Measurements from ENCODE around the gene HYCC1.
A peak's percentile ranks its signal among the peaks of the same experiment; 100 is the strongest.

HYCC1 gene

GRCh38 chr7:23024454-23024853, 10.5 kb upstream of the HYCC1 start:
- Mint-ChIP-seq H3K27ac (peak overlapping the region; percentile 4), H3K9me3 (peaks cover 2% of the 10 kb centered on the region), H3K4me3 (no peak overlapping the region), H3K27me3 (no peaks in the 10 kb centered on the region), H3K4me1 (peaks cover 11% of the 10 kb centered on the region), H3K36me3 (no peaks in the 10 kb centered on the region)
- DNase-seq (ENCODE audit: low spot score in 2 of 2) (no peak), ATAC-seq (ENCODE audit: low read depth) (no peak)

GRCh38 chr7:23022851-23023250, 8.9 kb upstream of the HYCC1 start:
- Mint-ChIP-seq H3K27me3 (no peaks in the 10 kb centered on the region), H3K27ac (no peak overlapping the region), H3K36me3 (no peaks in the 10 kb centered on the region), H3K9me3 (peaks cover 4% of the 10 kb centered on the region), H3K4me3 (no peak overlapping the region), H3K4me1 (peaks cover 15% of the 10 kb centered on the region)
- DNase-seq (ENCODE audit: low spot score in 2 of 2), result no peak
- no peak for ATAC-seq (ENCODE audit: low read depth)

- H3K27ac Mint-ChIP-seq, result no peak overlapping the region
- H3K4me1 Mint-ChIP-seq, result peaks cover 15% of the 10 kb centered on the region
- H3K4me3 Mint-ChIP-seq, result no peak overlapping the region
- no peaks in the 10 kb centered on the region for H3K36me3 Mint-ChIP-seq
- ATAC-seq (ENCODE audit: low read depth), result no peak
- H3K27me3 Mint-ChIP-seq, result no peaks in the 10 kb centered on the region
- no peak for DNase-seq (ENCODE audit: low spot score in 2 of 2)
- peaks cover 4% of the 10 kb centered on the region for H3K9me3 Mint-ChIP-seq
Measured at GRCh38 chr7:23022258-23022769, 8.4 kb upstream of the HYCC1 start.

- Mint-ChIP-seq H3K27ac (no peak overlapping the region), H3K4me3 (no peak overlapping the region), H3K4me1 (peaks cover 18% of the 10 kb centered on the region), H3K27me3 (no peaks in the 10 kb centered on the region), H3K36me3 (no peaks in the 10 kb centered on the region), H3K9me3 (peaks cover 4% of the 10 kb centered on the region)
- ATAC-seq (ENCODE audit: low read depth) (no peak), DNase-seq (ENCODE audit: low spot score in 2 of 2) (no peak)
Measured at GRCh38 chr7:23021596-23021995, 7.7 kb upstream of the HYCC1 start.

- Mint-ChIP-seq H3K27me3 (no peaks in the 10 kb centered on the region), H3K27ac (no peak overlapping the region), H3K4me3 (no peak overlapping the region), H3K4me1 (peaks cover 25% of the 10 kb centered on the region), H3K9me3 (peaks cover 10% of the 10 kb centered on the region), H3K36me3 (peaks cover 3% of the 10 kb centered on the region)
- DNase-seq (ENCODE audit: low spot score in 2 of 2), result no peak
- no peak for ATAC-seq (ENCODE audit: low read depth)
Measured at GRCh38 chr7:23020742-23021401, 6.9 kb upstream of the HYCC1 start.

- ATAC-seq (ENCODE audit: low read depth) (no peak), DNase-seq (ENCODE audit: low spot score in 2 of 2) (no peak)
- peaks cover 22% of the 10 kb centered on the region for H3K4me1 Mint-ChIP-seq
- H3K4me3 Mint-ChIP-seq, result no peak overlapping the region
- H3K27ac Mint-ChIP-seq, result no peak overlapping the region
- H3K27me3 Mint-ChIP-seq, result no peaks in the 10 kb centered on the region
- H3K36me3 Mint-ChIP-seq, result peaks cover 7% of the 10 kb centered on the region
- peaks cover 10% of the 10 kb centered on the region for H3K9me3 Mint-ChIP-seq
Measured at GRCh38 chr7:23018750-23019149, 4.8 kb upstream of the HYCC1 start.

- Mint-ChIP-seq H3K9me3 (peaks cover 8% of the 10 kb centered on the region), H3K4me3 (peak overlapping the region; percentile 15), H3K27ac (no peak overlapping the region), H3K36me3 (peaks cover 7% of the 10 kb centered on the region), H3K27me3 (no peaks in the 10 kb centered on the region), H3K4me1 (peaks cover 22% of the 10 kb centered on the region)
- DNase-seq (ENCODE audit: low spot score in 2 of 2) (no peak), ATAC-seq (ENCODE audit: low read depth) (no peak)
Measured at GRCh38 chr7:23017309-23017708, 3.4 kb upstream of the HYCC1 start.

GRCh38 chr7:23016345-23017253, 2.7 kb upstream of the HYCC1 start:
- DNase-seq (ENCODE audit: low spot score in 2 of 2), result no peak
- Mint-ChIP-seq H3K4me1 (peaks cover 22% of the 10 kb centered on the region), H3K27ac (no peak overlapping the region), H3K4me3 (peak overlapping the region; percentile 15), H3K9me3 (peaks cover 8% of the 10 kb centered on the region), H3K36me3 (peaks cover 7% of the 10 kb centered on the region), H3K27me3 (no peaks in the 10 kb centered on the region)
- ATAC-seq (ENCODE audit: low read depth), result no peak

- DNase-seq (ENCODE audit: low spot score in 2 of 2) (no peak), ATAC-seq (ENCODE audit: low read depth) (no peak)
- Mint-ChIP-seq H3K27me3 (no peaks in the 10 kb centered on the region), H3K27ac (no peak overlapping the region), H3K4me1 (peaks cover 19% of the 10 kb centered on the region), H3K4me3 (no peak overlapping the region), H3K36me3 (peaks cover 7% of the 10 kb centered on the region), H3K9me3 (peaks cover 8% of the 10 kb centered on the region)
Measured at GRCh38 chr7:23014681-23015080, 751 bp upstream of the HYCC1 start.

- ATAC-seq (ENCODE audit: low read depth), result no peak
- Mint-ChIP-seq H3K27ac (no peak overlapping the region), H3K4me3 (no peak overlapping the region), H3K4me1 (peaks cover 15% of the 10 kb centered on the region), H3K36me3 (peaks cover 7% of the 10 kb centered on the region), H3K27me3 (no peaks in the 10 kb centered on the region), H3K9me3 (peaks cover 6% of the 10 kb centered on the region)
- peak; percentile 9 to 30 for DNase-seq (ENCODE audit: low spot score in 2 of 2)
Measured at GRCh38 chr7:23012908-23013714, 819 bp downstream of the HYCC1 start.

GRCh38 chr7:23012186-23012585, 1.7 kb downstream of the HYCC1 start:
- ATAC-seq (ENCODE audit: low read depth) (no peak), DNase-seq (ENCODE audit: low spot score in 2 of 2) (no peak)
- no peak overlapping the region for H3K4me3 Mint-ChIP-seq
- H3K27ac Mint-ChIP-seq, result no peak overlapping the region
- peaks cover 6% of the 10 kb centered on the region for H3K9me3 Mint-ChIP-seq
- no peaks in the 10 kb centered on the region for H3K27me3 Mint-ChIP-seq
- H3K4me1 Mint-ChIP-seq, result peaks cover 15% of the 10 kb centered on the region
- H3K36me3 Mint-ChIP-seq, result peaks cover 7% of the 10 kb centered on the region

- Mint-ChIP-seq H3K9me3 (peaks cover 5% of the 10 kb centered on the region), H3K4me1 (peaks cover 9% of the 10 kb centered on the region), H3K27ac (no peak overlapping the region), H3K36me3 (peaks cover 7% of the 10 kb centered on the region), H3K27me3 (no peaks in the 10 kb centered on the region), H3K4me3 (no peak overlapping the region)
- DNase-seq (ENCODE audit: low spot score in 2 of 2) (no peak), ATAC-seq (ENCODE audit: low read depth) (no peak)
Measured at GRCh38 chr7:23011222-23011924, 2.6 kb downstream of the HYCC1 start.

- DNase-seq (ENCODE audit: low spot score in 2 of 2) (no peak), ATAC-seq (ENCODE audit: low read depth) (no peak)
- H3K27ac Mint-ChIP-seq, result no peak overlapping the region
- peaks cover 2% of the 10 kb centered on the region for H3K36me3 Mint-ChIP-seq
- H3K9me3 Mint-ChIP-seq, result no peaks in the 10 kb centered on the region
- no peak overlapping the region for H3K4me3 Mint-ChIP-seq
- no peaks in the 10 kb centered on the region for H3K27me3 Mint-ChIP-seq
- peaks cover 6% of the 10 kb centered on the region for H3K4me1 Mint-ChIP-seq
Measured at GRCh38 chr7:23009303-23009702, 4.6 kb downstream of the HYCC1 start.
